H1 (cell line): ENCODE results near the gene WNK3. TPM values are rescaled to one million over a fixed set of nuclear protein-coding genes. Genes with fewer than 3 reads are reported as not detected.

Source experiments
- CTCF ChIA-PET: fragments of 300-600 bp; sonication (Branson Sonifier 250); formaldehyde crosslinking; loops from one replicate; lab custom pipeline; 2021; ENCODE audit not compliant: partially characterized antibody; lab: Charles Lee
- POLR2A ChIA-PET: fragments of 300-600 bp; sonication (Branson Sonifier 250); formaldehyde crosslinking; loops from one replicate; lab custom pipeline; 2021; ENCODE audit warnings: inconsistent platforms; ENCODE audit not compliant: partially characterized antibody; lab: Charles Lee
- DNase-seq, 2 experiments: peaks; one replicate each; pipeline versions ENCODE4 v3.0.0 to v3.0.0-alpha.2; 2010 to 2022; ENCODE audit warnings: low spot score in 2 of 2, low read depth in 1 of 2, mixed read lengths in 1 of 2
- FAIRE-seq: peaks from 2 replicates; lab custom pipeline; 2011; peaks lifted over from hg19 to GRCh38; lab: Jason Lieb, UNC
- H2AFZ ChIP-seq: 2 replicates; pipeline ENCODE4 v1.8.1; 2012; ENCODE audit warnings: low read length, inconsistent platforms
- H2AK5ac ChIP-seq: 2 replicates; pipeline ENCODE4 v1.6.1; 2013; ENCODE audit warnings: low read depth, low read length
- H2BK120ac ChIP-seq: replicated peaks from 2 replicates; pipeline ENCODE3; 2013; ENCODE audit warnings: low read depth, low read length, inconsistent platforms
- H2BK12ac ChIP-seq: 2 replicates; pipeline ENCODE4 v1.6.1; 2013; ENCODE audit warnings: low read depth, low read length
- H2BK15ac ChIP-seq: 2 replicates; pipeline ENCODE4 v1.6.1; 2013; ENCODE audit warnings: low read length
- H2BK20ac ChIP-seq: 2 replicates; pipeline ENCODE4 v1.6.1; 2013; ENCODE audit warnings: low read length
- H2BK5ac ChIP-seq: 2 replicates; pipeline ENCODE4 v1.6.1; 2013; ENCODE audit warnings: low read depth, low read length
- H3K14ac ChIP-seq: 2 replicates; pipeline ENCODE4 v1.6.1; 2013; ENCODE audit warnings: inconsistent platforms; ENCODE audit not compliant: insufficient read length
- H3K18ac ChIP-seq: 2 replicates; pipeline ENCODE4 v1.6.1; 2013; ENCODE audit warnings: low read length; ENCODE audit errors: extremely low read depth
- H3K23ac ChIP-seq: 2 replicates; pipeline ENCODE4 v1.6.1; 2013; ENCODE audit warnings: inconsistent platforms; ENCODE audit not compliant: insufficient read length
- H3K23me2 ChIP-seq: 2 replicates; pipeline ENCODE4 v1.6.1; 2013; ENCODE audit warnings: low read depth, low read length
- H3K27ac ChIP-seq: 2 replicates; pipeline ENCODE4 v1.6.1; 2011; ENCODE audit warnings: low read depth, low read length, inconsistent platforms
- H3K27me3 ChIP-seq, 4 experiments: replicated peaks in 1 of 4; 1 replicate in 1 of 4; 2 replicates in 3 of 4; pipeline versions ENCODE4 v1.6.1 to v1.8.1; 2011 to 2013; ENCODE audit warnings: low read length in 3 of 4, mild to moderate bottlenecking in 3 of 4, inconsistent platforms in 2 of 4, mixed read lengths in 2 of 4, moderate library complexity in 1 of 4; ENCODE audit not compliant: control insufficient read depth in 3 of 4, insufficient read depth in 3 of 4; ENCODE audit errors: extremely low read depth in 1 of 4
- H3K36me3 ChIP-seq, 4 experiments: 2 replicates each; pipeline versions ENCODE4 v1.6.1 to v1.8.1; 2011 to 2013; ENCODE audit warnings: mild to moderate bottlenecking in 4 of 4, low read length in 3 of 4, moderate library complexity in 2 of 4, control low read depth in 1 of 4, inconsistent platforms in 1 of 4; ENCODE audit not compliant: insufficient read depth in 4 of 4, control insufficient read depth in 2 of 4
- H3K4ac ChIP-seq: replicated peaks from 2 replicates; pipeline ENCODE3; 2013; ENCODE audit warnings: low read length, low read depth, mixed read lengths, inconsistent platforms; ENCODE audit not compliant: insufficient read length
- H3K4me1 ChIP-seq, 4 experiments: replicated peaks in 1 of 4; 1 replicate in 1 of 4; 2 replicates in 3 of 4; pipeline versions ENCODE4 v1.6.1 to v1.8.1; 2011 to 2013; ENCODE audit warnings: low read length in 3 of 4, inconsistent platforms in 2 of 4, mixed read lengths in 1 of 4; ENCODE audit not compliant: insufficient read depth in 4 of 4, control insufficient read depth in 3 of 4
- H3K4me2 ChIP-seq, 2 experiments: 2 replicates each; pipeline versions ENCODE4 v1.6.1 to v1.8.1; 2011 to 2013; ENCODE audit warnings: low read depth in 2 of 2, low read length in 2 of 2, control low read depth in 1 of 2, inconsistent platforms in 1 of 2, mild to moderate bottlenecking in 1 of 2; ENCODE audit not compliant: insufficient read depth in 1 of 2
- H3K4me3 ChIP-seq, 4 experiments: fragments of 200-600, 300-600 bp in 1 of 4; sonication (generic), shearing (Covaris generic), sonication (Bioruptor Twin) in 1 of 4; 2 replicates each; pipeline versions ENCODE4 v1.5.1 to v1.8.1; 2011 to 2016; ENCODE audit warnings: low read length in 4 of 4, low read depth in 3 of 4, control low read depth in 2 of 4, inconsistent platforms in 2 of 4, mild to moderate bottlenecking in 2 of 4, mixed read lengths in 1 of 4, moderate library complexity in 1 of 4; ENCODE audit not compliant: insufficient read depth in 2 of 4; ENCODE audit errors: extremely low read depth in 1 of 4
- H3K56ac ChIP-seq: replicated peaks from 2 replicates; pipeline ENCODE3; 2013; ENCODE audit warnings: low read depth, mild to moderate bottlenecking, mixed read lengths, low read length, inconsistent platforms; ENCODE audit not compliant: insufficient read length
- H3K79me1 ChIP-seq: 2 replicates; pipeline ENCODE4 v1.6.1; 2013; ENCODE audit warnings: low read depth, low read length, control low read depth
- H3K79me2 ChIP-seq, 2 experiments: 2 replicates each; pipeline versions ENCODE4 v1.6.1 to v1.8.1; 2012 to 2013; ENCODE audit warnings: low read length in 2 of 2, mild to moderate bottlenecking in 2 of 2, inconsistent platforms in 1 of 2; ENCODE audit not compliant: insufficient read depth in 2 of 2, control insufficient read depth in 1 of 2
- H3K9ac ChIP-seq, 4 experiments: replicated peaks in 1 of 4; 1 replicate in 1 of 4; 2 replicates in 3 of 4; pipeline versions ENCODE4 v1.6.1 to v1.8.1; 2011 to 2013; ENCODE audit warnings: low read depth in 3 of 4, low read length in 3 of 4, control low read depth in 2 of 4, mild to moderate bottlenecking in 2 of 4, moderate library complexity in 2 of 4, inconsistent platforms in 1 of 4; ENCODE audit errors: extremely low read depth in 1 of 4
- H3K9me3 ChIP-seq, 2 experiments: 2 replicates each; pipeline versions ENCODE4 v1.6.1 to v1.8.1; 2012 to 2013; ENCODE audit warnings: mild to moderate bottlenecking in 2 of 2, moderate library complexity in 2 of 2, control low read depth in 1 of 2, inconsistent platforms in 1 of 2, low read depth in 1 of 2, low read length in 1 of 2, mixed read lengths in 1 of 2; ENCODE audit not compliant: insufficient read depth in 2 of 2
- H4K20me1 ChIP-seq, 2 experiments: replicated peaks in 1 of 2; 2 replicates each; pipeline versions ENCODE3 to v1.8.1; 2011 to 2013; ENCODE audit warnings: inconsistent platforms in 2 of 2, low read length in 2 of 2, mild to moderate bottlenecking in 1 of 2; ENCODE audit not compliant: insufficient read depth in 2 of 2, control insufficient read depth in 1 of 2
- H4K5ac ChIP-seq: 2 replicates; pipeline ENCODE4 v1.6.1; 2013; ENCODE audit warnings: low read length, low read depth, mixed read lengths, inconsistent platforms; ENCODE audit not compliant: insufficient read length
- H4K8ac ChIP-seq: 2 replicates; pipeline ENCODE4 v1.8.0; 2013; ENCODE audit warnings: mild to moderate bottlenecking, moderate library complexity, low read length, inconsistent platforms; ENCODE audit not compliant: insufficient read depth; ENCODE audit errors: extremely low read depth
- H4K91ac ChIP-seq: replicated peaks from 2 replicates; pipeline ENCODE3; 2013; ENCODE audit warnings: low read length, mixed read lengths, inconsistent platforms; ENCODE audit not compliant: insufficient read length
- ASH2L ChIP-seq: fragments of 200-600, 300-600 bp; sonication (generic); IDR thresholded peaks from one replicate; pipeline ENCODE4 v1.7.1; 2017; ENCODE audit warnings: low read length
- EZH2 ChIP-seq: fragments of 200-600 bp; sonication (generic); IDR thresholded peaks from 2 replicates; pipeline ENCODE4 v1.7.1; 2012; ENCODE audit warnings: low read depth, mild to moderate bottlenecking, moderate library complexity, low read length, inconsistent platforms; ENCODE audit not compliant: severe bottlenecking
- FOSL1 ChIP-seq: IDR thresholded peaks from 2 replicates; pipeline ENCODE4 v1.6.1; 2011; ENCODE audit warnings: mild to moderate bottlenecking, low read depth, low read length, moderate library complexity; ENCODE audit not compliant: insufficient read depth
- WGBS, 2 experiments: shearing (Covaris generic) in 1 of 2; methylation state at CpG; one replicate each; pipeline versions ENCODE4 v1.1.6 to v1.1.7; 2013 to 2015; ENCODE audit warnings: low lambda C conversion rate in 2 of 2, mixed read lengths in 2 of 2, inconsistent platforms in 1 of 2, low coverage in 1 of 2, missing lambda C conversion rate in 1 of 2; ENCODE audit not compliant: insufficient replicate concordance in 2 of 2, insufficient coverage in 1 of 2, insufficient read length in 1 of 2; ENCODE audit errors: extremely low coverage in 1 of 2, missing lambda C conversion rate in 1 of 2; 5-methylcytosine and 5-hydroxymethylcytosine counted together
- polyA plus RNA-seq, 7 experiments: library from polyadenylated mRNA; depleted of rRNA in 3 of 7; stranded (reverse) in 5 of 7; unstranded in 2 of 7; fragments of >200 nt in 5 of 7; fragments of 200-250 nt in 2 of 7; gene quantifications; 1 replicate in 5 of 7; 2 replicates in 1 of 7; 4 replicates in 1 of 7; pipeline versions ENCODE4 v1.2.1 to v1.2.3, GENCODE V29; 2011 to 2013; ENCODE audit warnings: missing spikeins in 2 of 7, mixed read lengths in 2 of 7
- total RNA-seq: library from RNA; stranded (reverse); fragmentation: NEBNext Ultra II Directional; extraction: Animal tissue kit (Norgen Biotek cat#: 25700); gene quantifications from 2 replicates; pipeline ENCODE4 v1.2.1, GENCODE V29; 2021

WNK3 gene
- total and polyA plus RNA-seq, 2 of the 8 experiments (the other 6 are each of a cell fraction or from before 2014, with no cell fraction given): 5.5 to 37.5 TPM

DNA sequence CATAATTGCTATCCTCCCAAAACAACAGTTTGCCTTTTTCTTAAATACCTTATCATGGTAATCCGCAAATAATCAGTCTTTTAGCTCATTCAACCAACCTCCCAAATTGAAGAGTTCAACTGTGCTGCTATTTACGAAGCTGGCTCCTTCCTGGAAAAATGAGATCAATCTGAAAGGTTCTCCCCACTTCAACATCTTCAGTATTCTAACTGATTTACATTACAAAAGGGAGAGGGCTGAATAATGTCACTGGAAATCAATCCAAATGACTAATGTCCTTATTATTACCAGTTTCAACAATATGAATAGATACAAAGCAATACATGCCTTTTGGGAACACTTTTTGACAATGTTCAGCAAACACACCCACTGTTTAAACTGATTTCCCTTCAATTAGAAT lies 86.2 kb downstream of the WNK3 start:
- Histone ChIP-seq H3K27me3 (no peaks in the 10 kb centered on the region), H3K36me3 (no peaks in the 10 kb centered on the region), H2AK5ac (no peak overlapping the region), H4K5ac (no peak overlapping the region), H3K4ac (no peak overlapping the region), H2BK15ac (no peak overlapping the region), H3K9ac (no peak overlapping the region), H4K20me1 (no peaks in the 10 kb centered on the region), H3K79me1 (no peaks in the 10 kb centered on the region), H3K4me2 (no peak overlapping the region), H3K23me2 (no peaks in the 10 kb centered on the region), H2BK20ac (no peak overlapping the region), H3K23ac (no peak overlapping the region), H3K4me3 (no peak overlapping the region), H4K8ac (no peak overlapping the region), H2BK12ac (no peak overlapping the region), H3K9me3 (no peaks in the 10 kb centered on the region), H4K91ac (no peak overlapping the region), H3K56ac (no peak overlapping the region), H3K79me2 (no peaks in the 10 kb centered on the region), H3K4me1 (no peaks in the 10 kb centered on the region), H2BK120ac (no peak overlapping the region), H3K14ac (no peak overlapping the region), H2AFZ (no peak overlapping the region), H2BK5ac (no peak overlapping the region), H3K18ac (no peak overlapping the region), H3K27ac (no peak overlapping the region)
- POLR2A ChIA-PET: no interaction called here
- FAIRE-seq: peak; percentile 63
- WGBS, 2 experiments: 75% methylated on average over 2 of the region's 2 CpGs; no CpG with 5 or more reads in 1 of the 2 experiments
- no peak for DNase-seq
- CTCF ChIA-PET: no interaction called here
- no peak for TF ChIP-seq EZH2
- TF ChIP-seq ASH2L: no peak
- TF ChIP-seq FOSL1: no peak
